Endothelial cell (in vitro differentiated cells): Measurements from ENCODE around the gene PTTG1IP. TPM values are rescaled to one million over a fixed set of nuclear protein-coding genes. Genes with fewer than 3 reads are reported as not detected.

ENCODE experiments used
- DNase-seq: peaks from one replicate; pipeline ENCODE4 v3.0.0; 2021; ENCODE audit warnings: low spot score
- H3K27ac Mint-ChIP-seq: one replicate; pipeline ENCODE4 v1.8.0; 2021; ENCODE audit warnings: mixed read lengths, inconsistent platforms; ENCODE audit not compliant: unreplicated experiment
- H3K27me3 Mint-ChIP-seq: one replicate; pipeline ENCODE4 v1.8.0; 2021; ENCODE audit warnings: mild to moderate bottlenecking, moderate library complexity, mixed read lengths, inconsistent platforms; ENCODE audit not compliant: unreplicated experiment
- H3K36me3 Mint-ChIP-seq: one replicate; pipeline ENCODE4 v1.8.0; 2021; ENCODE audit warnings: mild to moderate bottlenecking, low read depth, mixed read lengths, inconsistent platforms; ENCODE audit not compliant: unreplicated experiment
- H3K4me1 Mint-ChIP-seq: one replicate; pipeline ENCODE4 v1.8.0; 2021; ENCODE audit warnings: mild to moderate bottlenecking, mixed read lengths, inconsistent platforms; ENCODE audit not compliant: unreplicated experiment
- H3K4me3 Mint-ChIP-seq: one replicate; pipeline ENCODE4 v1.8.0; 2021; ENCODE audit warnings: mild to moderate bottlenecking, mixed read lengths, inconsistent platforms; ENCODE audit not compliant: unreplicated experiment
- H3K9me3 Mint-ChIP-seq: one replicate; pipeline ENCODE4 v1.8.0; 2021; ENCODE audit warnings: mixed read lengths, inconsistent platforms; ENCODE audit not compliant: unreplicated experiment
- CTCF ChIP-seq: fragments of 200-600 bp; sonication (generic); IDR thresholded peaks from one replicate; pipeline ENCODE4 v1.5.0; 2021; ENCODE audit warnings: antibody characterized with exemption; ENCODE audit not compliant: unreplicated experiment
- total RNA-seq: library from RNA; stranded (reverse); fragmentation: NEBNext Ultra II Directional; extraction: Animal tissue kit (Norgen Biotek cat#: 25700); gene quantifications from one replicate; pipeline ENCODE4 v1.2.1, GENCODE V29; 2021; ENCODE audit not compliant: unreplicated experiment

The PTTG1IP gene
- total RNA-seq, 1 donor from 2014 or later = 223 TPM

DNA sequence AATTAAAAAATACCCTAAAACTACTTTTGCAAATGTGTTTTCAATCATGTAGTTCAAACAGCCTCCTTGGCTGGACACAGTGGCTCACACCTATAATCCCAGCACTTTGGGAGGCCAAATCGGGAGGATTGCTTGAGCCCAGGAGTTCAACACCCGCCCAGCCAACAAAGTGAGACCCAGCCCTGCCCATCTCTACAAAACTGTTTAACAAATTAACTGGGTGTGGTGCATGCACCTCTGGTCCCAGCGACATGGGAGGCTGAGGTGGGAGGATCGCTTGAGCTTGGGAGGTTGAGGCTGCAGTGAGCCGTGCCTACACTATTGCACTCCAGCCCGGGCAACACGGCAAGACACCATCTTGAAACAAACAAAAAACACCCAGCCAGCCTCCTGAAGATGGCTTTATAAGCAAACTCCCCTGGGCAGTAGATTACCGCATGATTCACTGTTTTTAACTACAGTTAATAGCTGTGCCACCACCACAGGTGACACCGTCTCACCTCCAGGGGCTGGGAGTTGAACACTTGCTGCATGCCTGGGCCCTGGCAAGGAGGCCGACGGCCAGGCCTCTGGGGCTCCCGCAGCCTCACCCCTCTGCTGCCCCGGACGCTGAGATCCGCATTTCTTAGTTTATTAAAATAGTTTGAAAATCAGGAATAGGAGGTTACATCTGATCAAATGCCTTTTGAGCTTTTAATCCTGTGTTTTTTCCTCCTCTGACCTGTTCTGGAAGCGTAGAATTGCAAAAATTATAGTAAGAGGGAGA lies 16.2 kb downstream of the PTTG1IP start:
- H3K4me1 Mint-ChIP-seq = no peaks in the 10 kb centered on the region
- H3K27me3 Mint-ChIP-seq = peaks cover 3% of the 10 kb centered on the region
- no peak for DNase-seq
- no peak overlapping the region for H3K4me3 Mint-ChIP-seq
- no peak overlapping the region for H3K27ac Mint-ChIP-seq
- H3K9me3 Mint-ChIP-seq = no peaks in the 10 kb centered on the region
- no peak for TF ChIP-seq CTCF
- H3K36me3 Mint-ChIP-seq = peaks cover 58% of the 10 kb centered on the region

- Mint-ChIP-seq H3K4me3 (peak overlapping the region; percentile 65), H3K9me3 (no peaks in the 10 kb centered on the region), H3K27ac (no peak overlapping the region), H3K4me1 (no peaks in the 10 kb centered on the region), H3K27me3 (no peaks in the 10 kb centered on the region), H3K36me3 (peaks cover 56% of the 10 kb centered on the region)
- no peak for DNase-seq
- TF ChIP-seq CTCF = no peak
Observed at GRCh38 chr21:44856131-44856530, 17.4 kb downstream of the PTTG1IP start.

GRCh38 chr21:44855572-44855971 lies 17.9 kb downstream of the PTTG1IP start:
- no peaks in the 10 kb centered on the region for H3K27me3 Mint-ChIP-seq
- no peaks in the 10 kb centered on the region for H3K4me1 Mint-ChIP-seq

DNA sequence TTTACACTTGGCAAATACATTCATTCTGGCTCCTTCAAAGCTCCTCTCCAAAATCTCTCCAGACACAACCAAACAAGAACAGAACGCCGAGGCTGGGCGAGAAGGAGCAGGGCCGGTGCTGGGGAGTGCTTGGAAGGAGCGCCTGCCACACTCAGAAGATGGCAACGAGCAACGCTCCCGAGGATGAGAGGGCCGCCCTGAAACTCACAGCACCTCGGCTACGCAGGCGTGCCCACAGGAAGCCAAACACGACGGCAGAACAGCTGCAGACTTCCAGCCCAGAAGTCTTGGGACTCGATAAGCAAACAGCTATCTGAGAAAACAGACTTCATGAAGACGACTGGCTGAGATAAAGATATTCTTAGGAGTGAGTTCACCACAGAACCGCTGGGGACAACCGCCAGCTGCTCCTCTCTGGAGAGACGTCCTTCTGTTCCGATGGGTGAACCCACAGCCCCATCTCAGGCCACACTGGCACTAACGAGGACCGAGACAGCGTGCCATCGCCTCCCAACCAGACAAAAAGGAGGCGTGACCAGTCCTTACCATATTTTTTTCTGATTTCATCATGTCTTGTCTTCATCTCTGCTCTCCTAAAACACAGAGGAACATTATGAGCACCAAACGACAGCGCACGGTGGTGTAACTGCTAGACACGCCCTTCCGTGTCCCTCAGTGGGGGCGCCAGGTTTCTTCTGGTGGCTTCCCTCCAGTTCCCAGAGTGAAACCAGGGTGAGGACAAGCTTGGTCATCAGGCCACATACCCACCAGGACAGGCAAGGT lies 18.6 kb downstream of the PTTG1IP start:
- H3K27me3 Mint-ChIP-seq = no peaks in the 10 kb centered on the region
- DNase-seq = no peak
- H3K4me1 Mint-ChIP-seq = no peaks in the 10 kb centered on the region
- H3K27ac Mint-ChIP-seq = no peak overlapping the region
- no peaks in the 10 kb centered on the region for H3K9me3 Mint-ChIP-seq
- H3K36me3 Mint-ChIP-seq = peaks cover 59% of the 10 kb centered on the region
- TF ChIP-seq CTCF = no peak
- H3K4me3 Mint-ChIP-seq = peak overlapping the region; percentile 42

More at GRCh38 chr21:44855572-44855971, 17.9 kb downstream of the PTTG1IP start:
- no peak overlapping the region for H3K27ac Mint-ChIP-seq
- H3K4me3 Mint-ChIP-seq = no peak overlapping the region
- no peak for TF ChIP-seq CTCF
- H3K9me3 Mint-ChIP-seq = no peaks in the 10 kb centered on the region
- H3K36me3 Mint-ChIP-seq = peaks cover 57% of the 10 kb centered on the region
- no peak for DNase-seq

DNA sequence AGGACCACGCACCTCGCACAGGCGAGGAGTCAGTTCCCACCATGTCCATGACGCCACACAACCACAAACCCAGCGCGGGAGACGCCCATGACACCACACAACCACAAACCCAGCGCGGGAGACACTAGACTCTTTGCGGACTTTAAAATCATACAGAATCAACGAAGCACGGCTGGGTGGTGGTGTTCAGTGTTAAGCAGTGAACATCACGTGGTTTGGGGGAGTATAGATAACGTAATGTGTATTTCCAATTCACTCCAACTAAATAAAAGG lies 19.2 kb downstream of the PTTG1IP start:
- no peak for DNase-seq
- TF ChIP-seq CTCF = no peak
- no peaks in the 10 kb centered on the region for H3K27me3 Mint-ChIP-seq
- H3K4me1 Mint-ChIP-seq = no peaks in the 10 kb centered on the region
- no peak overlapping the region for H3K27ac Mint-ChIP-seq
- no peaks in the 10 kb centered on the region for H3K9me3 Mint-ChIP-seq
- H3K4me3 Mint-ChIP-seq = no peak overlapping the region
- H3K36me3 Mint-ChIP-seq = peaks cover 53% of the 10 kb centered on the region
